CD4-positive, CD25-positive, alpha-beta regulatory T cell (primary cell): Measurements from ENCODE around the gene GALNT12. TPM values are rescaled to one million over a fixed set of nuclear protein-coding genes. Genes with fewer than 3 reads are reported as not detected.

ENCODE experiments used
- ATAC-seq, 2 donors: fragments of 150-1000 bp; cut with Tn5 transposase; one replicate each; pipeline ENCODE4 v1.10.0; 2021; ENCODE audit warnings: low read depth in 2 of 2, moderate number of reproducible peaks in 2 of 2, moderate library complexity in 1 of 2
- DNase-seq, 3 donors: peaks; one replicate each; pipeline versions ENCODE4 v3.0.0 to v3.0.0-alpha.2; 2012 to 2022; ENCODE audit warnings: mixed read lengths in 1 of 3
- H3K27ac ChIP-seq: one replicate; pipeline ENCODE4 v1.7.0; 2013; ENCODE audit warnings: mild to moderate bottlenecking, low read length; ENCODE audit not compliant: insufficient read depth, poor library complexity, severe bottlenecking
- H3K27me3 ChIP-seq: one replicate; pipeline ENCODE4 v1.7.0; 2013; ENCODE audit warnings: low read length; ENCODE audit not compliant: control insufficient read depth, insufficient read depth
- H3K36me3 ChIP-seq: one replicate; pipeline ENCODE4 v1.7.0; 2013; ENCODE audit warnings: mild to moderate bottlenecking, low read length, moderate library complexity; ENCODE audit not compliant: control insufficient read depth, insufficient read depth
- H3K4me1 ChIP-seq: 2 replicates; pipeline ENCODE4 v1.7.0; 2013; ENCODE audit warnings: mild to moderate bottlenecking, low read length; ENCODE audit not compliant: insufficient read depth, control insufficient read depth, poor library complexity, severe bottlenecking
- H3K4me3 ChIP-seq: one replicate; pipeline ENCODE4 v1.7.0; 2013; ENCODE audit warnings: low read depth, mild to moderate bottlenecking, low read length, moderate library complexity
- H3K9me3 ChIP-seq, 2 experiments: 1 replicate in 1 of 2; 2 replicates in 1 of 2; pipeline ENCODE4 v1.7.0; 2013; ENCODE audit warnings: low read length in 2 of 2, mild to moderate bottlenecking in 1 of 2, moderate library complexity in 1 of 2; ENCODE audit not compliant: control insufficient read depth in 2 of 2
- H3K27ac Mint-ChIP-seq, 3 donors: one replicate each; pipeline ENCODE4 v1.8.0; 2020 to 2022; ENCODE audit warnings: mild to moderate bottlenecking in 3 of 3, mixed read lengths in 3 of 3, moderate library complexity in 2 of 3
- H3K27me3 Mint-ChIP-seq: one replicate; pipeline ENCODE4 v1.8.0; 2022; ENCODE audit warnings: mild to moderate bottlenecking, mixed read lengths
- H3K36me3 Mint-ChIP-seq: one replicate; pipeline ENCODE4 v1.8.0; 2020; ENCODE audit warnings: mixed read lengths
- H3K4me1 Mint-ChIP-seq, 4 donors: one replicate each; pipeline ENCODE4 v1.8.0; 2020 to 2022; ENCODE audit warnings: mixed read lengths in 4 of 4, mild to moderate bottlenecking in 1 of 4
- H3K4me3 Mint-ChIP-seq, 4 donors: one replicate each; pipeline ENCODE4 v1.8.0; 2020 to 2022; ENCODE audit warnings: mild to moderate bottlenecking in 4 of 4, mixed read lengths in 4 of 4, moderate library complexity in 3 of 4
- H3K9me3 Mint-ChIP-seq, 7 donors: one replicate each; pipeline ENCODE4 v1.8.0; 2020 to 2022; ENCODE audit warnings: mixed read lengths in 7 of 7, mild to moderate bottlenecking in 3 of 7, moderate library complexity in 2 of 7
- polyA plus RNA-seq, 4 donors: library from polyadenylated mRNA; unstranded; fragments of 300-500 nt; fragmentation: Illumina TruSeq; gene quantifications; one replicate each; pipeline ENCODE4 v1.2.3, GENCODE V29; 2021
- total RNA-seq: library from RNA; stranded (reverse); gene quantifications from one replicate; pipeline ENCODE4 v1.2.3, GENCODE V29; 2022

The GALNT12 gene
- total and polyA plus RNA-seq, 5 donors from 2014 or later: 1.4 to 4.7 (median 2.0) TPM

GRCh38 chr9:98881356-98881755 lies 73.9 kb downstream of the GALNT12 start:
- Histone ChIP-seq H3K27ac (no peak overlapping the region), H3K4me3 (no peak overlapping the region), H3K36me3 (no peaks in the 10 kb centered on the region), H3K27me3 (no peaks in the 10 kb centered on the region), H3K9me3 (no peaks in the 10 kb centered on the region), H3K4me1 (no peaks in the 10 kb centered on the region)
- no peaks in the 10 kb centered on the region for H3K36me3 Mint-ChIP-seq
- no peak for ATAC-seq
- no peak for DNase-seq
- no peak overlapping the region for H3K4me3 Mint-ChIP-seq
- no peak overlapping the region for H3K27ac Mint-ChIP-seq
- H3K27me3 Mint-ChIP-seq: peaks cover 4% of the 10 kb centered on the region
- peaks cover 0 to 1% (median 0%) of the 10 kb centered on the region in 7 donors for H3K9me3 Mint-ChIP-seq
- no peaks in the 10 kb centered on the region for H3K4me1 Mint-ChIP-seq

GRCh38 chr9:98881836-98882568 lies 74.5 kb downstream of the GALNT12 start:
- Histone ChIP-seq H3K4me1 (no peaks in the 10 kb centered on the region), H3K27me3 (no peaks in the 10 kb centered on the region), H3K9me3 (no peaks in the 10 kb centered on the region), H3K4me3 (no peak overlapping the region), H3K27ac (no peak overlapping the region), H3K36me3 (no peaks in the 10 kb centered on the region)
- Mint-ChIP-seq H3K27ac (no peak overlapping the region), H3K9me3 (peaks cover 0 to 1% (median 0%) of the 10 kb centered on the region in 7 donors), H3K27me3 (peaks cover 8% of the 10 kb centered on the region), H3K36me3 (no peaks in the 10 kb centered on the region), H3K4me3 (no peak overlapping the region), H3K4me1 (no peaks in the 10 kb centered on the region)
- DNase-seq (no peak), ATAC-seq (no peak)

GRCh38 chr9:98882569-98882923 lies 75.1 kb downstream of the GALNT12 start:
- no peak for ATAC-seq
- Histone ChIP-seq H3K27me3 (no peaks in the 10 kb centered on the region), H3K9me3 (no peaks in the 10 kb centered on the region), H3K27ac (no peak overlapping the region), H3K4me1 (no peaks in the 10 kb centered on the region), H3K4me3 (no peak overlapping the region), H3K36me3 (no peaks in the 10 kb centered on the region)
- peaks cover 0 to 1% (median 0%) of the 10 kb centered on the region in 7 donors for H3K9me3 Mint-ChIP-seq
- H3K4me3 Mint-ChIP-seq: no peak overlapping the region
- H3K27me3 Mint-ChIP-seq: peaks cover 8% of the 10 kb centered on the region
- H3K36me3 Mint-ChIP-seq: no peaks in the 10 kb centered on the region
- H3K27ac Mint-ChIP-seq: no peak overlapping the region
- H3K4me1 Mint-ChIP-seq: no peaks in the 10 kb centered on the region
- no peak for DNase-seq

GRCh38 chr9:98883276-98883675 lies 75.8 kb downstream of the GALNT12 start:
- Histone ChIP-seq H3K27ac (no peak overlapping the region), H3K36me3 (no peaks in the 10 kb centered on the region), H3K9me3 (no peaks in the 10 kb centered on the region), H3K4me1 (no peaks in the 10 kb centered on the region), H3K27me3 (no peaks in the 10 kb centered on the region), H3K4me3 (no peak overlapping the region)
- no peak for DNase-seq
- Mint-ChIP-seq H3K36me3 (no peaks in the 10 kb centered on the region), H3K4me3 (no peak overlapping the region), H3K27me3 (peaks cover 9% of the 10 kb centered on the region), H3K4me1 (no peaks in the 10 kb centered on the region), H3K9me3 (peaks cover 0 to 1% (median 0%) of the 10 kb centered on the region in 7 donors), H3K27ac (no peak overlapping the region)
- no peak for ATAC-seq

- no peak overlapping the region for H3K4me3 Mint-ChIP-seq
- Histone ChIP-seq H3K9me3 (no peaks in the 10 kb centered on the region), H3K27me3 (no peaks in the 10 kb centered on the region), H3K36me3 (no peaks in the 10 kb centered on the region), H3K4me1 (no peaks in the 10 kb centered on the region), H3K27ac (no peak overlapping the region), H3K4me3 (no peak overlapping the region)
- peaks cover 0 to 1% (median 0%) of the 10 kb centered on the region in 7 donors for H3K9me3 Mint-ChIP-seq
- DNase-seq (no peak), ATAC-seq (no peak)
- H3K27ac Mint-ChIP-seq: no peak overlapping the region
- H3K27me3 Mint-ChIP-seq: peaks cover 16% of the 10 kb centered on the region
- H3K4me1 Mint-ChIP-seq: no peaks in the 10 kb centered on the region
- no peaks in the 10 kb centered on the region for H3K36me3 Mint-ChIP-seq
Observed at GRCh38 chr9:98884849-98885248, 77.4 kb downstream of the GALNT12 start.

GRCh38 chr9:98885575-98886295 lies 78.3 kb downstream of the GALNT12 start:
- no peaks in the 10 kb centered on the region for H3K9me3 ChIP-seq

GRCh38 chr9:98886691-98887229 lies 79.3 kb downstream of the GALNT12 start:
- ATAC-seq (no peak), DNase-seq (no peak)
- H3K4me1 ChIP-seq: no peaks in the 10 kb centered on the region
- H3K27me3 ChIP-seq: no peaks in the 10 kb centered on the region
- no peaks in the 10 kb centered on the region for H3K36me3 Mint-ChIP-seq
- H3K27me3 Mint-ChIP-seq: peaks cover 21% of the 10 kb centered on the region
- no peaks in the 10 kb centered on the region for H3K9me3 ChIP-seq
- H3K27ac Mint-ChIP-seq: no peak overlapping the region
- H3K4me1 Mint-ChIP-seq: no peaks in the 10 kb centered on the region
- no peak overlapping the region for H3K27ac ChIP-seq
- no peak overlapping the region for H3K4me3 Mint-ChIP-seq
- no peak overlapping the region for H3K4me3 ChIP-seq
- peaks cover 0 to 1% (median 0%) of the 10 kb centered on the region in 7 donors for H3K9me3 Mint-ChIP-seq
- no peaks in the 10 kb centered on the region for H3K36me3 ChIP-seq

More at GRCh38 chr9:98885575-98886295, 78.3 kb downstream of the GALNT12 start:
- Histone ChIP-seq H3K27me3 (no peaks in the 10 kb centered on the region), H3K27ac (no peak overlapping the region), H3K36me3 (no peaks in the 10 kb centered on the region), H3K4me1 (no peaks in the 10 kb centered on the region), H3K4me3 (no peak overlapping the region)
- no peak for DNase-seq
- no peak overlapping the region for H3K4me3 Mint-ChIP-seq
- H3K9me3 Mint-ChIP-seq: peaks cover 0 to 1% (median 0%) of the 10 kb centered on the region in 7 donors
- H3K27ac Mint-ChIP-seq: no peak overlapping the region
- H3K27me3 Mint-ChIP-seq: peaks cover 21% of the 10 kb centered on the region
- no peaks in the 10 kb centered on the region for H3K4me1 Mint-ChIP-seq
- ATAC-seq: no peak
- no peaks in the 10 kb centered on the region for H3K36me3 Mint-ChIP-seq
